GM12892 (cell line): ENCODE measurements around the gene ZNF26.

Source experiments
- DNase-seq: peaks from one replicate; pipeline ENCODE4 v3.0.0; 2011; ENCODE audit not compliant: insufficient read length
- FAIRE-seq: peaks from 2 replicates; lab custom pipeline; 2011; peaks lifted over from hg19 to GRCh38; lab: Jason Lieb, UNC
- POLR2A ChIP-seq: IDR thresholded peaks from 2 replicates; pipeline ENCODE4 v1.6.1; 2011; ENCODE audit warnings: low read depth, low read length, control low read depth
- POLR2AphosphoS5 ChIP-seq: IDR thresholded peaks from 2 replicates; pipeline ENCODE4 v1.6.1; 2011; ENCODE audit warnings: low read depth, low read length, control low read depth
- TAF1 ChIP-seq: IDR thresholded peaks from 2 replicates; pipeline ENCODE4 v1.6.1; 2011; ENCODE audit warnings: low read depth, mild to moderate bottlenecking, control low read depth, low read length, borderline replicate concordance

ZNF26 gene

GRCh38 chr12:133046698-133047097 lies 60.5 kb downstream of the ZNF26 start:
- FAIRE-seq (no peak), DNase-seq (no peak)
- TF ChIP-seq TAF1: no peak
- no peak for TF ChIP-seq POLR2AphosphoS5
- TF ChIP-seq POLR2A: no peak

GRCh38 chr12:133057446-133057845 lies 71.3 kb downstream of the ZNF26 start:
- TF ChIP-seq POLR2AphosphoS5: 0 out of 2 replicates have a peak, but pooled peaks have one; percentile 33
- TF ChIP-seq POLR2A: no peak
- no peak for TF ChIP-seq TAF1
- FAIRE-seq: no peak
- DNase-seq: no peak

- DNase-seq (no peak), FAIRE-seq (no peak)
- TF ChIP-seq POLR2AphosphoS5: no peak
- TF ChIP-seq POLR2A: no peak
- no peak for TF ChIP-seq TAF1
Measured at GRCh38 chr12:133058203-133059113, 72.3 kb downstream of the ZNF26 start.

- no peak for FAIRE-seq
- TF ChIP-seq POLR2AphosphoS5 (no peak), POLR2A (no peak), TAF1 (no peak)
- DNase-seq: no peak
Measured at GRCh38 chr12:133061954-133062353, 75.8 kb downstream of the ZNF26 start.

- no peak for FAIRE-seq
- TF ChIP-seq POLR2A: no peak
- no peak for TF ChIP-seq POLR2AphosphoS5
- no peak for TF ChIP-seq TAF1
Measured at GRCh38 chr12:133063556-133063955, 77.4 kb downstream of the ZNF26 start.

GRCh38 chr12:133073836-133074235 lies 87.7 kb downstream of the ZNF26 start:
- no peak for DNase-seq
- TF ChIP-seq POLR2AphosphoS5 (no peak), TAF1 (no peak), POLR2A (no peak)
- no peak for FAIRE-seq

More at GRCh38 chr12:133063556-133063955, 77.4 kb downstream of the ZNF26 start:
- DNase-seq: no peak
